Measurements from ENCODE around the gene C6orf163. TPM values are rescaled to one million over a fixed set of nuclear protein-coding genes. Genes with fewer than 3 reads are reported as not detected.

The C6orf163 gene
- total and polyA plus RNA-seq, 2 of the 13 experiments (the other 11 are each of a cell fraction or from before 2014, with no cell fraction given) = 0.62 to 1.8 TPM

DNA sequence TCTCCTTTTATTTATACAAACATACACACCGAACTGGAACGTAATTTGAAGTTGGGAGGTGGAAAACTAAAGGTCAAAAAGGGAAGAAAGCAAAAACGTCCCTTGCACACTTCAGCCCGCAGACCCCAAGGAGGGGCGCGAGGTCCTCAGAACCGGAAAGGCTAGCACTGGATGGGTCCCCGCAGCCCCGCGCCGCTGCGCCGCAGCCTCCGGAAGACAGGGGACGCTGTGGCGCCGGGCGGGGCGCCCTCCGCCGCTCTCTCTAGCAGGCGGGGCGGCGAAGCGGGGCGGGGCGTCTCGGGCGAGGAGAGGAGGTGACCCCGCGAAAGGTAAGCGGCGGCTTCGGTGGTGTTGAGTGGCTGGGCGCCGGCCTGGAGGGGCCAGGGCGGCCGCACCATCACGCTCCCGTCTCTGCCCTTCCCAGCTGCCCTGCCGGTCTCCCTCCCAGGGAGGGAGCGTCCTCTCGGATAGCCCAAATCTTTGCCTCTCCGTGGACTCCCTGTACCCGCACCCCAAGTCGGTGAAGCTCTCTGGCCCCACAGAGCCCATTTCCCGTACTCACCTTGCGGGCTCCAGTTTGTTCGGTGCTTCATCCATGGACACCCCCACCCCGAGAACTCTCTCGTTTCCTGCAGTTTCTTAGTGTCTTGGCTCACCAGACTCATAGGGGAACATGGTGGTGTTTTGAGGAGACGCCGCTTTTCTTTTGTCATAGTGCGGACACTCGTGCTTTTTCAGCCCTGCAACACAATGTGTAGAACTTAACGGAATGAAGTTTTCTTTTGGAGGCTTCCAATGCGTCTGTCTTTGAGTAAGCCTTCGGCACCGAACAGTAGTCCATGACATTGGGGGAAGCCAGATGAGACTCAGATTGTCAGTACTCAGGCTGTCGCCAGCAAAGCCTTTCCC, 22.1 kb upstream of the C6orf163 start, which contains the start of gene SMIM8 (continued):
- TF ChIP-seq, protein P1, sequence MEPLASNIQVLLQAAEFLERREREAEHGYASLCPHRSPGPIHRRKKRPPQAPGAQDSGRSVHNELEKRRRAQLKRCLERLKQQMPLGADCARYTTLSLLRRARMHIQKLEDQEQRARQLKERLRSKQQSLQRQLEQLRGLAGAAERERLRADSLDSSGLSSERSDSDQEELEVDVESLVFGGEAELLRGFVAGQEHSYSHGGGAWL (CRISPR knock-in tag; IDR thresholded peaks at IDR 0.05) = no peak
- no peak for TF ChIP-seq HNF4G (IDR thresholded peaks at IDR 0.05; ENCODE audit: borderline replicate concordance, low read depth, low read length)
- no peak for TF ChIP-seq HNF4G (CRISPR knock-in tag; IDR thresholded peaks at IDR 0.05; ENCODE audit: borderline replicate concordance, low read depth)
- no peak for TF ChIP-seq FOXK2 (IDR thresholded peaks at IDR 0.05)
- no peak for TF ChIP-seq SP1 (IDR thresholded peaks at IDR 0.05)
- TF ChIP-seq SP1 (CRISPR knock-in tag; IDR thresholded peaks at IDR 0.05) = peak; percentile 91
- peak; percentile 98 for TF ChIP-seq MAZ (IDR thresholded peaks at IDR 0.05; ENCODE audit: borderline replicate concordance, low read depth, low read length)
- TF ChIP-seq MAZ (CRISPR knock-in tag; IDR thresholded peaks at IDR 0.05; ENCODE audit: low read depth) = peak; percentile 99
- no peak for TF ChIP-seq SP140L (CRISPR knock-in tag; IDR thresholded peaks at IDR 0.05; ENCODE audit: borderline replicate concordance)
- no peak for TF ChIP-seq JARID2 (CRISPR knock-in tag; IDR thresholded peaks at IDR 0.05; ENCODE audit: insufficient replicate concordance)
- TF ChIP-seq CEBPG (CRISPR knock-in tag; IDR thresholded peaks at IDR 0.05) = peak; percentile 4; the same call in 1 of the 2 replicates
- TF ChIP-seq MAFG (CRISPR knock-in tag; IDR thresholded peaks at IDR 0.05) = no peak
- TF ChIP-seq NFKBIZ (CRISPR knock-in tag; IDR thresholded peaks at IDR 0.05) = peak; percentile 57; the same call in 1 of the 2 replicates
- TF ChIP-seq ZNF501 (CRISPR knock-in tag; IDR thresholded peaks at IDR 0.05) = peak; percentile 87
- TF ChIP-seq NFIB (CRISPR knock-in tag; IDR thresholded peaks at IDR 0.05; ENCODE audit: borderline replicate concordance) = no peak
- no peak for TF ChIP-seq ZNF17 (CRISPR knock-in tag; IDR thresholded peaks at IDR 0.05)
- TF ChIP-seq XRCC5 (optimal IDR thresholded peaks at IDR 0.05; ENCODE audit: low read length) = peak; percentile 97
- TF ChIP-seq, protein P2, sequence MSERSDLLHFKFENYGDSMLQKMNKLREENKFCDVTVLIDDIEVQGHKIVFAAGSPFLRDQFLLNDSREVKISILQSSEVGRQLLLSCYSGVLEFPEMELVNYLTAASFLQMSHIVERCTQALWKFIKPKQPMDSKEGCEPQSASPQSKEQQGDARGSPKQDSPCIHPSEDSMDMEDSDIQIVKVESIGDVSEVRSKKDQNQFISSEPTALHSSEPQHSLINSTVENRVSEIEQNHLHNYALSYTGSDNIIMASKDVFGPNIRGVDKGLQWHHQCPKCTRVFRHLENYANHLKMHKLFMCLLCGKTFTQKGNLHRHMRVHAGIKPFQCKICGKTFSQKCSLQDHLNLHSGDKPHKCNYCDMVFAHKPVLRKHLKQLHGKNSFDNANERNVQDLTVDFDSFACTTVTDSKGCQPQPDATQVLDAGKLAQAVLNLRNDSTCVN (CRISPR knock-in tag; IDR thresholded peaks at IDR 0.05; ENCODE audit: borderline replicate concordance) = no peak
- TF ChIP-seq ELF4 (CRISPR knock-in tag; IDR thresholded peaks at IDR 0.05; ENCODE audit: borderline replicate concordance) = no peak
- TF ChIP-seq ZNF773 (CRISPR knock-in tag; IDR thresholded peaks at IDR 0.05; ENCODE audit: borderline replicate concordance) = peak; percentile 68; the same call in 1 of the 2 replicates
- no peak for TF ChIP-seq FLYWCH1 (CRISPR knock-in tag; IDR thresholded peaks at IDR 0.05)
- TF ChIP-seq, protein P3, sequence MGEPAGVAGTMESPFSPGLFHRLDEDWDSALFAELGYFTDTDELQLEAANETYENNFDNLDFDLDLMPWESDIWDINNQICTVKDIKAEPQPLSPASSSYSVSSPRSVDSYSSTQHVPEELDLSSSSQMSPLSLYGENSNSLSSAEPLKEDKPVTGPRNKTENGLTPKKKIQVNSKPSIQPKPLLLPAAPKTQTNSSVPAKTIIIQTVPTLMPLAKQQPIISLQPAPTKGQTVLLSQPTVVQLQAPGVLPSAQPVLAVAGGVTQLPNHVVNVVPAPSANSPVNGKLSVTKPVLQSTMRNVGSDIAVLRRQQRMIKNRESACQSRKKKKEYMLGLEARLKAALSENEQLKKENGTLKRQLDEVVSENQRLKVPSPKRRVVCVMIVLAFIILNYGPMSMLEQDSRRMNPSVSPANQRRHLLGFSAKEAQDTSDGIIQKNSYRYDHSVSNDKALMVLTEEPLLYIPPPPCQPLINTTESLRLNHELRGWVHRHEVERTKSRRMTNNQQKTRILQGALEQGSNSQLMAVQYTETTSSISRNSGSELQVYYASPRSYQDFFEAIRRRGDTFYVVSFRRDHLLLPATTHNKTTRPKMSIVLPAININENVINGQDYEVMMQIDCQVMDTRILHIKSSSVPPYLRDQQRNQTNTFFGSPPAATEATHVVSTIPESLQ (CRISPR knock-in tag; conservative IDR thresholded peaks at IDR 0.05) = no peak
- TF ChIP-seq ZNF660 (CRISPR knock-in tag; IDR thresholded peaks at IDR 0.05; ENCODE audit: borderline replicate concordance, low read depth) = no peak
- peak; percentile 70; the same call in 1 of the 2 replicates for TF ChIP-seq ZNF563 (CRISPR knock-in tag; IDR thresholded peaks at IDR 0.05)
- no peak for TF ChIP-seq SRY (CRISPR knock-in tag; IDR thresholded peaks at IDR 0.05)
- TF ChIP-seq, protein P4, sequence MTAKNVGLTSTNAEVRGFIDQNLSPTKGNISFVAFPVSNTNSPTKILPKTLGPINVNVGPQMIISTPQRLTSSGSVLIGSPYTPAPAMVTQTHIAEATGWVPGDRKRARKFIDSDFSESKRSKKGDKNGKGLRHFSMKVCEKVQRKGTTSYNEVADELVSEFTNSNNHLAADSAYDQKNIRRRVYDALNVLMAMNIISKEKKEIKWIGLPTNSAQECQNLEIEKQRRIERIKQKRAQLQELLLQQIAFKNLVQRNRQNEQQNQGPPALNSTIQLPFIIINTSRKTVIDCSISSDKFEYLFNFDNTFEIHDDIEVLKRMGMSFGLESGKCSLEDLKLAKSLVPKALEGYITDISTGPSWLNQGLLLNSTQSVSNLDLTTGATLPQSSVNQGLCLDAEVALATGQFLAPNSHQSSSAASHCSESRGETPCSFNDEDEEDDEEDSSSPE (CRISPR knock-in tag; IDR thresholded peaks at IDR 0.05) = peak; percentile 66; the same call in 1 of the 2 replicates
- TF ChIP-seq ZNF10 (CRISPR knock-in tag; IDR thresholded peaks at IDR 0.05; ENCODE audit: borderline replicate concordance, low read depth) = no peak
